HL-60/S4 (cell line): ENCODE measurements around the gene MMP13.
"Not testable (repeated sequence)": the region's sequence is repeated elsewhere in the genome, so short reads cannot be mapped to it uniquely, and the experiment has no call there.

Experiments used
- in situ Hi-C: fragments of 300-500 bp; cut with MboI; formaldehyde crosslinking; loops from 2 replicates; pipeline ENCODE4 v1.14.3; 2022; ENCODE audit warnings: low sequenced_read_pairs

MMP13 gene

GRCh38 chr11:102955624-102956023, at the start of gene MMP13:
Gene MMP13 (minus strand): TSS chr11:102955732. CDS start chr11:102955705, 27 bp downstream.
- in situ Hi-C loops = no loop called here

GRCh38 chr11:103004234-103004633, 48.7 kb upstream of the MMP13 start:
- in situ Hi-C loops = not testable (repeated sequence)

DNA sequence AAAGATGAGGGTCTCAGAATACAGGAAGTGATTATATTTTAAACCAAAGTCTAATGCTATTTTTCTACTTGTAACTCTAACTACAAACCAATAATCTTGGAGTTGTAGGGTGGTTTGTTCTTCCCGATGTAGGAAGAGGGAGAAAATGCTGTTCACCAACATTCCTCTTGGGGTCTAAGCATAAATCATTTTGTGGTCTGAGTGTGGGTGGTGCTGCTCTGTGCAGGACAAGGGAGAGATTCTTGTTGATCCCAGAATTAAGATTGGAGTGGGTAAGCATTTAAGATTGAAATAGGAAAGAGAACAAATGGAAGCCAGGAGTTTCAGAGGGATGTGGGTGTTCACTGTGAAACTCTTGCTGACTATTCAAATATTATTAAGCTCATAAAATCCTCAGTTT, 38.6 kb upstream of the MMP13 start:
- in situ Hi-C loops = no loop called here

GRCh38 chr11:102991776-102992175, 36.2 kb upstream of the MMP13 start:
- in situ Hi-C loops = no loop called here

DNA sequence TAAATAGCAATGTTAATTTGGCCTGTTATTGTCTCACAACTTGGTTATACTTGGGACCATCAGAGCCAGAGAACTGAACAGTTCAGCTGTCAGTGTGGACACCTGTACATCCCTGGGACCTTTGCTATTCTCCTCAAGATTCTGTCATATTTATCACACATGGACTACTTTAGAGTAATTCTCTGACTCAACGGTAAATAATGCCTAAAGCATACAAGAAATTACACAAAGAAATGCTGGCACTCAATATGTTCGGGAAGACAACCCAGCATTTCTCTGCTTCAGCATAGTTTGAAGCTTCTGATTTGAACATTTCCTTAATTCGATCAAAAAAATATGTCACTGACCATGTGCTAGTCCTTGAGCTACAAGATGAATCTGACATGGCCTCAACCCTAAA, 34.6 kb upstream of the MMP13 start:
- in situ Hi-C loops = no loop called here

GRCh38 chr11:102989379-102990047, 34.0 kb upstream of the MMP13 start:
- in situ Hi-C loops = no loop called here

DNA sequence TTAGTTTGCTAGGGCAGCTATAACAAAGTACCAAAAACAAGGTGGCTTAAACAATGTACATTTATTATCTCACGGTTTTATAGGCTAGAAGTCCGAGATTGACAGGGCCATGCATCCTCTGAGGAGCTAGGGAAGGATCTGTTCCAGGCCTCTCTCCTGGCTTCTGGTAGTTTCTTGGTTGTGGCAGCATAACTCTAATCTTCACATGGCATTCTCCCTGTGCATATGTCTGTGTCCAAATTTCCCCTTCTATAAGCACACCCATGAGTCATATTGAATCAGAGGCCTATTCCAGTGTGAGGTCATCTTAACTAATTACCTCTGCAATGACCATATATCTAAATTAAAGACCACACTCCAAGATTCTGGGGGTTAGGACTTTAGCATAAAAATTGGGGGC, 31.3 kb upstream of the MMP13 start:
- in situ Hi-C loops = no loop called here

DNA sequence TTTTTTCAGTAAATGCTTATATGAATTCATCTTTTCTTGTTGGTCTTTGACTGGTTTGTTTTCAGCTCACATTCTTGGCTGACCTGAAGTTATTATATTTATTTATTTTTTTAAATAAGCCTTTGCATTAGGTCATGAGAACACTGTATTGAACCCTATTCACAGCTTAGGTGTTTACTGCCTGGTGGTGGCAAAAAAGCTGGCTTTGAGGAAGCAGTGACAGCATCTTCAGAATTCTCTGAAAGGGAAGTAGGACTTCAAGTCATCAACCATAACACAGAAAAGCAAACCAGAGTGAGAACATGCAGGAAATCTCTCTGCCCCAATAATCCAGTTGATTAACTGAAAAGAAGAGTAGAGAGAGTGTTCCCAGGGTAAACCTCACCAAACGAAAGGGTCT, 30.3 kb upstream of the MMP13 start:
- in situ Hi-C loops = no loop called here

DNA sequence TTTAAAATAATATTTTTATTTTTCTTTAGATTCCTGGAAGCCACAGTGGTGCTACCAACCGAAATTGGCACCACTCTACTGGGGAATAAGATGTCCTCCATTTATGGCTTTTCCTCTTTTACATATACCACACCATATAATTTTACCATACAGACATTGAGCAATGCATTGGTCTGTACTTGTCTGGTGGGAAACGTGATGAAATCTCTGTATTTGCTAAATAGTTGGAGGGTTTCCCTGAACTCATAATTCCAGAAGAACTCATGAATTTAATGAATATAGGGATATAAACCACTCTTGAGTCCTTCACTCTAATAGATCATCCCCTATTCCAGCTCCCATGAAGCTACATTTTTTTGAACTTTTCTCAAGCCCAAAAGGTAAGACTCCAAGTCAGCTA, 28.0 kb upstream of the MMP13 start:
- in situ Hi-C loops = no loop called here

GRCh38 chr11:102981324-102981910, 25.9 kb upstream of the MMP13 start:
- in situ Hi-C loops = no loop called here

DNA sequence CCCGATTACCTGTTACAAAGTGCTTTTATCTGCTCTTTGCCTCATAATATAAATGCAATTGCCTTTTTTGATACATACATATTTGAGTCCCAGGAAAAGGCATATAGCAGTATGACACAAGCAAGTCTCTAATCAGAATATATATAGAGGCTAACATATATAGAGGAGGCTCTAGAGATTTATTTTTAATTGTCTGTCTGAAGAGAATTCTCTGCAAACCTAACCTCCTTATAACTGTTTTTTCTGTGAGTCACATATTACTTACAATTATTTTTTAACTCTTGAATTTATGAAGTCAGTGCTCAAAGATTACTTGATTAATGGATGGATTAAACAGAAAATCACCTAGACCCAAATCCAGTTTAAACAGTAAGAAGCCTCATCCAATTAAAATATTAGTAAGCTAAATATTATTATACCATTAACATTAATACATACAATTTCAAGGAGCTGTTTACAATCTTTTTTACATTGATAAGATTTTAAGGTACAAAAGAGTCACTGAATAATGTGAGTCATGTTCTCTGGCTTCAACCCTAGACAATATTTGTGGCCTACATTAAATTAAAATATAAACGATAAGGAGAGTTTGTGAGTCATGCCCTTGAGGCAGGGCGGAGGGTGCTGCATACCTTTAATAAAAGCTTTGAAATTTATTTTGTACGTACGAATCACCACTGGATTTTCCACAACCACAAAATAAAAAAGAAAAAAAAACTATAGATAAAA, 19.2 kb upstream of the MMP13 start:
- in situ Hi-C loops = no loop called here

GRCh38 chr11:102973698-102974097, 18.2 kb upstream of the MMP13 start:
- in situ Hi-C loops = not testable (repeated sequence)

GRCh38 chr11:102972853-102973252, 17.3 kb upstream of the MMP13 start:
- in situ Hi-C loops = no loop called here

DNA sequence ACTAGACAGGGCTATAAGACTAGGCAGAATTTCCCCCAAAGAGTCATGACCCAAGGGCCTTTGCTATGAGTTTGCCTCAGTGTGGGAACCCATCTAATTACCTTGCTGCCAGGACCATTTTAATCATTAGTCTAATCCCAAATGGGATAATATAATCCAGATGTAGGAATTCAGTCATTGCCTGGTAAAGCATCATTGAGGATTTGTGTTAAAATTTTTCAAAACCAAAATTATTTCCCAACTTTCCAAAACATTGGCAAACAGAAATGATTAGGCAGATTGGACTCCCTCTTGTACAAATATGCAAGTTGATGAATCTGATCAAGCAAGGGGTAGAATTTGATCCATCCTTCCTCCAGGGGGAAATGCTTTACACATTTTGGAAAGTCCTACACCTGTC, 16.2 kb upstream of the MMP13 start:
- in situ Hi-C loops = no loop called here

GRCh38 chr11:102967497-102967896, 12.0 kb upstream of the MMP13 start:
- in situ Hi-C loops = no loop called here

GRCh38 chr11:102966011-102966410, 10.5 kb upstream of the MMP13 start:
- in situ Hi-C loops = no loop called here

GRCh38 chr11:102964867-102965266, 9.3 kb upstream of the MMP13 start:
- in situ Hi-C loops = no loop called here

GRCh38 chr11:102957953-102958352, 2.4 kb upstream of the MMP13 start:
- in situ Hi-C loops = no loop called here

- in situ Hi-C loops = no loop called here
These were observed 4.9 kb downstream of the MMP13 start for GRCh38 chr11:102950622-102951081.

GRCh38 chr11:102946237-102946636, 9.3 kb downstream of the MMP13 start:
- in situ Hi-C loops = loop anchor here (25.0 kb wide), 1 partner anchor 209 kb away; no protein-coding TSS in a partner anchor

DNA sequence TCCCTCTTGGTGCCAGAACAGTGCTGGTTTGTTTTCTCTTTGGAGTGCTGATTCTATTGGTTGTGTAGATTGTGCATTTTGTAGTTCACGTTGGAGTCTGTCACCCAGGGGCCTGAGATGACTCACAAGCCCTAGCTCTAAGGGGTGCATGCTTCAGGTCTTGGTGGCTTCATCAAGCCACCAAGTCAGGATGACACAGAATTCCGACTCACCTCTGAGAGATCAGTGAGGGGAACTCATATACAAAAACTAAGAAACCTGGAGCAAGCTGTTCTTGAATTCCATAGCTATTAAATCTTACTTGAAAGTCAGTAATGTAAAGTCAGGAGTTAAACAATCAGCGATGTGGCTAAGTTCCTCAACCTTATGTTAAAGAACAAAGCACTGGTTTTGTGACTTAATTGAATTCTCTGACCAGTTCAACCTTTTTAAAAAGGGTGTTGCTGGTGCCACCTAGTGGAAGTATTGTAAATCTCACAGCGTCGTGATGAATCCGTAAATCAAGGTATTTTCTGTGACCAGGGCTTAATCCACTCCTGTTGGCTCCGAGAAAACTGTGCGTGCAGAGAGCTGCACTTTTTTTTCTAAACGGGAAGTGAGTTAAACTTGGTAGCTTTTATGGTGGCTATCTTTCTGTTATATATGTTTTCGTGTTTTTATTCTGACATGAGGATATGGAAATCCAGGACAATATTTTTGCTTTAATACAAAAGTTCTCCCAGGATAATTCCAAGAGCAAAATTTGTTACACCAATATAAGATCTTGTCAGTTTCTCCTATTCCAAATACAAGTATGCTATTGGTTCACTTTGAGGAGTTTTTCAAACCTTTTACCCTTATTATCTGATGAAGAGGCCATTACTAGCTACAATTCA, 14.6 kb downstream of the MMP13 start:
- in situ Hi-C loops = loop anchor here (25.0 kb wide), 1 partner anchor 204 kb away; no protein-coding TSS in a partner anchor
